CD4-positive, CD25-positive, alpha-beta regulatory T cell (primary cell): Measurements from ENCODE around the gene SIPA1L3. TPM values are rescaled to one million over a fixed set of nuclear protein-coding genes. Genes with fewer than 3 reads are reported as not detected.
"Not testable (repeated sequence)": the region's sequence is repeated elsewhere in the genome, so short reads cannot be mapped to it uniquely, and the experiment has no call there.

Source experiments
- ATAC-seq, 2 donors: fragments of 150-1000 bp; cut with Tn5 transposase; one replicate each; pipeline ENCODE4 v1.10.0; 2021; ENCODE audit warnings: low read depth in 2 of 2, moderate number of reproducible peaks in 2 of 2, moderate library complexity in 1 of 2
- DNase-seq, 3 donors: peaks; one replicate each; pipeline versions ENCODE4 v3.0.0 to v3.0.0-alpha.2; 2012 to 2022; ENCODE audit warnings: mixed read lengths in 1 of 3
- H3K27ac ChIP-seq: one replicate; pipeline ENCODE4 v1.7.0; 2013; ENCODE audit warnings: mild to moderate bottlenecking, low read length; ENCODE audit not compliant: insufficient read depth, poor library complexity, severe bottlenecking
- H3K27me3 ChIP-seq: one replicate; pipeline ENCODE4 v1.7.0; 2013; ENCODE audit warnings: low read length; ENCODE audit not compliant: control insufficient read depth, insufficient read depth
- H3K36me3 ChIP-seq: one replicate; pipeline ENCODE4 v1.7.0; 2013; ENCODE audit warnings: mild to moderate bottlenecking, low read length, moderate library complexity; ENCODE audit not compliant: control insufficient read depth, insufficient read depth
- H3K4me1 ChIP-seq: 2 replicates; pipeline ENCODE4 v1.7.0; 2013; ENCODE audit warnings: mild to moderate bottlenecking, low read length; ENCODE audit not compliant: insufficient read depth, control insufficient read depth, poor library complexity, severe bottlenecking
- H3K4me3 ChIP-seq: one replicate; pipeline ENCODE4 v1.7.0; 2013; ENCODE audit warnings: low read depth, mild to moderate bottlenecking, low read length, moderate library complexity
- H3K9me3 ChIP-seq, 2 experiments: 1 replicate in 1 of 2; 2 replicates in 1 of 2; pipeline ENCODE4 v1.7.0; 2013; ENCODE audit warnings: low read length in 2 of 2, mild to moderate bottlenecking in 1 of 2, moderate library complexity in 1 of 2; ENCODE audit not compliant: control insufficient read depth in 2 of 2
- H3K27ac Mint-ChIP-seq, 3 donors: one replicate each; pipeline ENCODE4 v1.8.0; 2020 to 2022; ENCODE audit warnings: mild to moderate bottlenecking in 3 of 3, mixed read lengths in 3 of 3, moderate library complexity in 2 of 3
- H3K27me3 Mint-ChIP-seq: one replicate; pipeline ENCODE4 v1.8.0; 2022; ENCODE audit warnings: mild to moderate bottlenecking, mixed read lengths
- H3K36me3 Mint-ChIP-seq: one replicate; pipeline ENCODE4 v1.8.0; 2020; ENCODE audit warnings: mixed read lengths
- H3K4me1 Mint-ChIP-seq, 4 donors: one replicate each; pipeline ENCODE4 v1.8.0; 2020 to 2022; ENCODE audit warnings: mixed read lengths in 4 of 4, mild to moderate bottlenecking in 1 of 4
- H3K4me3 Mint-ChIP-seq, 4 donors: one replicate each; pipeline ENCODE4 v1.8.0; 2020 to 2022; ENCODE audit warnings: mild to moderate bottlenecking in 4 of 4, mixed read lengths in 4 of 4, moderate library complexity in 3 of 4
- H3K9me3 Mint-ChIP-seq, 7 donors: one replicate each; pipeline ENCODE4 v1.8.0; 2020 to 2022; ENCODE audit warnings: mixed read lengths in 7 of 7, mild to moderate bottlenecking in 3 of 7, moderate library complexity in 2 of 7
- polyA plus RNA-seq, 4 donors: library from polyadenylated mRNA; unstranded; fragments of 300-500 nt; fragmentation: Illumina TruSeq; gene quantifications; one replicate each; pipeline ENCODE4 v1.2.3, GENCODE V29; 2021
- total RNA-seq: library from RNA; stranded (reverse); gene quantifications from one replicate; pipeline ENCODE4 v1.2.3, GENCODE V29; 2022

SIPA1L3 gene
- total and polyA plus RNA-seq, 5 donors from 2014 or later = 0.41 to 27.6 (median 1.7) TPM

DNA sequence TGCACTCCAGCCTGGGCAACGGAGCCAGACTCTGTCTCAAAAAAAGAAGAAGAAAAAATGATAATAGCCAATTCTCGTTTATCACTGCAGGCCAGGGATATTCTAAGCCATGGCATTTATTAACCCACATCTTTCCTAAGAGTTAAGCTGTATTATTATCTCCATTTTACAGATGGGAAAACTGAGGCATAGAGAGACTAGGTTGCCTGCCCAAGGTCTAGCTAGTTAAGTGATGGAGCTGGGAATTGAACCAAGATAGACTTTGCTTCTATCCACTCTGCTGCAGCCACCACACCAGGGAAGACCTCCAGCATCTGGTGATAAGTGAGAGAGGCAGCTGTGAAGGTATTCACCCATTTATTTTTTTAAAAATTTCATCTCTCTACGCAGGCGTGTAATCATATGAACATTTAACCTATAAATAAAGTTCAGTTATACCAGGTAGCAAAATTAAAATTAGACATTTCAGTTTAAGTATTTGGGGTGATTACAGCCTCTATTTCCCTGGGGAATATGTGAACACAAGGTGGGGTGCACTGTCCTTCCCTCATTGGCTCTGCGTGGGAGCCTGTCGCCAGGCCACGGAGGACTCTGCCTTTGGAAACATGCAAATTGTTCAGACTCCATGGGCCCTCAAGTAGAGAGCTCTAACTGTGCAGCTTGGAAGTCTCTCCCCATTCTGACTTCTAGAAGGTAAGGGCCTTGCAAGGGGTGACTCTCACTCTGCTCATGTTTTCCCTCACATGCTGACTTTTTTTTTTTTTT is 157.8 kb downstream of the SIPA1L3 start:
- no peaks in the 10 kb centered on the region for H3K9me3 ChIP-seq
- H3K27me3 ChIP-seq = no peaks in the 10 kb centered on the region
- H3K27me3 Mint-ChIP-seq = no peaks in the 10 kb centered on the region
- no peak for ATAC-seq
- no peaks in the 10 kb centered on the region for H3K9me3 Mint-ChIP-seq
- peaks cover 7% of the 10 kb centered on the region for H3K36me3 Mint-ChIP-seq
- peaks cover 0 to 11% (median 5%) of the 10 kb centered on the region in 4 donors for H3K4me1 Mint-ChIP-seq
- no peak overlapping the region for H3K4me3 ChIP-seq
- H3K27ac ChIP-seq = no peak overlapping the region
- H3K27ac Mint-ChIP-seq = no peak overlapping the region
- no peak overlapping the region for H3K4me3 Mint-ChIP-seq
- no peak for DNase-seq
- H3K4me1 ChIP-seq = no peaks in the 10 kb centered on the region
- no peaks in the 10 kb centered on the region for H3K36me3 ChIP-seq

DNA sequence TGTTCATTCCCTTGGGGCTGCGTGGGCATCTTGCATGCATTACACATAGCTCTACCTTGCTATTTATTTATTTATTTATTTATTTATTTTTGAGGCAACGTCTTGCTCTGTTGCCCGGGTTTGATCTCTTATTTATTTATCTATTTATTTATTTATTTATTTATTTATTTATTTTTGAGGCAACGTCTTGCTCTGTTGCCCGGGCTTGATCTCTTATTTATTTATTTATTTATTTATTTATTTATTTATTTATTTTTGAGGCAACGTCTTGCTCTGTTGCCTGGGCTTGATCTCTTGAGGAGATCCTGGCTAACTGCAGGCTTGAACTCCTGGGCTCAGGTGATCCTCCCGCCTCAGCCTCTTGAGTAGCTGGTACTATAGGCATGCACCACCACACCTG is 158.8 kb downstream of the SIPA1L3 start:
- not testable (repeated sequence) for H3K4me3 ChIP-seq, H3K4me1 ChIP-seq, DNase-seq, H3K36me3 ChIP-seq, H3K9me3 Mint-ChIP-seq, H3K27me3 Mint-ChIP-seq, H3K4me1 Mint-ChIP-seq, H3K4me3 Mint-ChIP-seq, H3K9me3 ChIP-seq, H3K27me3 ChIP-seq, ATAC-seq, H3K27ac Mint-ChIP-seq, H3K27ac ChIP-seq
- peaks cover 15% of the 10 kb centered on the region for H3K36me3 Mint-ChIP-seq

DNA sequence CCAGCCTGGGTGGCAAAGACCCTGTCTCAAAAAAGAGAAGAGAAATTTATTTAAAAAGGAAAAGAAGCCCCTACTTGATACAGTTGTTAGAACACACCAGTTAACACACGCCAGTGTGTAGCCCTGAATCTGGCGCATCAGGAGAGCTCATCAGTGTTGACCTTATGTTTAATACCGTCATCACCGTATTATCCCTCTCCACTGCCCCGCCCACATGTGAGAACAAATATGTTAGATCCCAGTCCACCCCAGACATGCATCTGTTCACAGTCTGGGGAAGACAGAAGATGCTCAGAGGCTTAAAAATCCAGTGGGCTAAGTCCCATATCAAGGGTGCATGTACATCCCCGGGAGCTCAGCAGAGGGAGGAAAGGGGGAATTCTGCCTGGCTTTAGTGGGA is 161.8 kb downstream of the SIPA1L3 start:
- no peak for DNase-seq
- peaks cover 17% of the 10 kb centered on the region for H3K36me3 Mint-ChIP-seq
- H3K27ac Mint-ChIP-seq = no peak overlapping the region
- H3K27ac ChIP-seq = no peak overlapping the region
- no peaks in the 10 kb centered on the region for H3K36me3 ChIP-seq
- H3K4me1 ChIP-seq = no peaks in the 10 kb centered on the region
- peaks cover 0 to 3% (median 0%) of the 10 kb centered on the region in 4 donors for H3K4me1 Mint-ChIP-seq
- no peak for ATAC-seq
- H3K27me3 Mint-ChIP-seq = no peaks in the 10 kb centered on the region
- no peaks in the 10 kb centered on the region for H3K27me3 ChIP-seq
- no peak overlapping the region for H3K4me3 ChIP-seq
- H3K9me3 Mint-ChIP-seq = peaks cover 0 to 2% (median 0%) of the 10 kb centered on the region in 7 donors
- H3K4me3 Mint-ChIP-seq = no peak overlapping the region
- no peaks in the 10 kb centered on the region for H3K9me3 ChIP-seq

DNA sequence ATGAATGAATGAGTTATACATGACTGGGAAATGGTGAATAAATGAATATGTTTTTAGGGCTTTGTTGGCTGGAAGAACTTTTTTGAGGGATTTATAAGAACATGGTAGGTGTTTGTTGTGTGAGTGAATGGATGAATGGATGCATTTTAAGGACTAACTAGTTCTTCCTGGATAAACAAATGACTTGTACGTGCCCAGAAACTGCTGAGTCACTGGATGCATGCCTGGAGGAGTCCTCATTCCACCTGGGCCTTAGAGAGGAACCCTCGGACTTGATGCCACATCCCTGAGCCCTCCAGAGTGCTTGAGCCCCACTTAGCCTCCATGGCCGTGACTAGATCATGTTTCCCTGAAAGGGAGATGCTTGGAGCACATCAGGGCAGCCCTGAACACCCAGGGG is 163.6 kb downstream of the SIPA1L3 start:
- H3K36me3 Mint-ChIP-seq = peaks cover 17% of the 10 kb centered on the region
- no peaks in the 10 kb centered on the region for H3K27me3 Mint-ChIP-seq
- H3K36me3 ChIP-seq = no peaks in the 10 kb centered on the region
- ATAC-seq (no peak), DNase-seq (no peak)
- H3K27me3 ChIP-seq = no peaks in the 10 kb centered on the region
- H3K4me3 Mint-ChIP-seq = no peak overlapping the region
- peaks cover 0 to 3% (median 0%) of the 10 kb centered on the region in 4 donors for H3K4me1 Mint-ChIP-seq
- H3K4me3 ChIP-seq = no peak overlapping the region
- H3K9me3 Mint-ChIP-seq = peaks cover 0 to 4% (median 0%) of the 10 kb centered on the region in 7 donors
- H3K27ac Mint-ChIP-seq = peak overlapping the region in 1 of 3 donors; percentile 12
- H3K4me1 ChIP-seq = no peaks in the 10 kb centered on the region
- H3K9me3 ChIP-seq = no peaks in the 10 kb centered on the region
- no peak overlapping the region for H3K27ac ChIP-seq

DNA sequence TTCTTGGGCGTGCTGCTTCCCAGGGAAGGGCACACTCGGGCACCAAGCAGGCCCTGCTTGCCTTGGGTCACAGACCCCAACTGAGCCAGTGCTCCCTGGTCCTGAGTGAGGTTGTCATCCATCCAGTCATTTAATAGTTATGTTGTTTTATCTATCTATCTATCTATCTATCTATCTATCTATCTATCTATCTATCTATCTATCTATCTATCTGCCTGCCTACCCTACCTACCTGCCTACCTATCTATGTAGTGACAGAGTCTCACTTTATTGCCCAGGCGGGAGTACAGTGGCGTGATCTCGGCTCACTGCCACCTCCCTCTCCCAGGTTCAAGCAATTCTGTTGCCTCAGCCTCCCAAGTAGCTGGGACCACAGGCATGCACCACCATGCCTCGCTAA is 164.0 kb downstream of the SIPA1L3 start:
- H3K4me1 ChIP-seq, H3K27me3 Mint-ChIP-seq, ATAC-seq, DNase-seq, H3K9me3 Mint-ChIP-seq, H3K27me3 ChIP-seq, H3K27ac ChIP-seq, H3K27ac Mint-ChIP-seq, H3K9me3 ChIP-seq, H3K4me1 Mint-ChIP-seq, H3K4me3 ChIP-seq, H3K36me3 ChIP-seq, H3K4me3 Mint-ChIP-seq: not testable (repeated sequence)
- H3K36me3 Mint-ChIP-seq = peaks cover 17% of the 10 kb centered on the region

DNA sequence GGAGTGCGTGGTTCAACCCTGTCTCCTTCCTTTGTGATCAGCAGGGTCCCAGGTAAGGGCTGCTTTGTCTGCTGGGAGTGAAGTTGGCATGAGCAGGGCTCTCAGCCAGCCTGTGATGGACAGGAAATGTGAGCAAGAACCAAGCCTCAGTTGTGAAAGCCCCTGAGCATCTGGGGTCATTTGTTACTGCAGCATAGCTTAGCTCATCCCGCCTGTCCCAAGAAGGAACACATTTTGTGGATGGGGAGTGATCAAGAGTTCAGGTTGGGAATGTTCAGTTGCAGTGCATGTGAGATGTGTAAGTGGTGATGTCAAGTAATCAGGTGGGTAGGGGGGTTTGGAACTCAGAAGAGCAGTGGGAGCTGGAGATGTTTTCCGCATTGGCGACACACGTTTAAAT is 164.6 kb downstream of the SIPA1L3 start:
- H3K4me1 Mint-ChIP-seq = peaks cover 0 to 3% (median 0%) of the 10 kb centered on the region in 4 donors
- no peak for DNase-seq
- peaks cover 0 to 5% (median 0%) of the 10 kb centered on the region in 7 donors for H3K9me3 Mint-ChIP-seq
- no peaks in the 10 kb centered on the region for H3K27me3 Mint-ChIP-seq
- H3K27me3 ChIP-seq = no peaks in the 10 kb centered on the region
- H3K36me3 Mint-ChIP-seq = peaks cover 22% of the 10 kb centered on the region
- no peak for ATAC-seq
- H3K4me3 Mint-ChIP-seq = no peak overlapping the region
- no peak overlapping the region for H3K27ac ChIP-seq
- H3K9me3 ChIP-seq = no peaks in the 10 kb centered on the region
- H3K27ac Mint-ChIP-seq = peak overlapping the region in 1 of 3 donors; percentile 80
- H3K4me1 ChIP-seq = no peaks in the 10 kb centered on the region
- no peaks in the 10 kb centered on the region for H3K36me3 ChIP-seq
- H3K4me3 ChIP-seq = no peak overlapping the region

DNA sequence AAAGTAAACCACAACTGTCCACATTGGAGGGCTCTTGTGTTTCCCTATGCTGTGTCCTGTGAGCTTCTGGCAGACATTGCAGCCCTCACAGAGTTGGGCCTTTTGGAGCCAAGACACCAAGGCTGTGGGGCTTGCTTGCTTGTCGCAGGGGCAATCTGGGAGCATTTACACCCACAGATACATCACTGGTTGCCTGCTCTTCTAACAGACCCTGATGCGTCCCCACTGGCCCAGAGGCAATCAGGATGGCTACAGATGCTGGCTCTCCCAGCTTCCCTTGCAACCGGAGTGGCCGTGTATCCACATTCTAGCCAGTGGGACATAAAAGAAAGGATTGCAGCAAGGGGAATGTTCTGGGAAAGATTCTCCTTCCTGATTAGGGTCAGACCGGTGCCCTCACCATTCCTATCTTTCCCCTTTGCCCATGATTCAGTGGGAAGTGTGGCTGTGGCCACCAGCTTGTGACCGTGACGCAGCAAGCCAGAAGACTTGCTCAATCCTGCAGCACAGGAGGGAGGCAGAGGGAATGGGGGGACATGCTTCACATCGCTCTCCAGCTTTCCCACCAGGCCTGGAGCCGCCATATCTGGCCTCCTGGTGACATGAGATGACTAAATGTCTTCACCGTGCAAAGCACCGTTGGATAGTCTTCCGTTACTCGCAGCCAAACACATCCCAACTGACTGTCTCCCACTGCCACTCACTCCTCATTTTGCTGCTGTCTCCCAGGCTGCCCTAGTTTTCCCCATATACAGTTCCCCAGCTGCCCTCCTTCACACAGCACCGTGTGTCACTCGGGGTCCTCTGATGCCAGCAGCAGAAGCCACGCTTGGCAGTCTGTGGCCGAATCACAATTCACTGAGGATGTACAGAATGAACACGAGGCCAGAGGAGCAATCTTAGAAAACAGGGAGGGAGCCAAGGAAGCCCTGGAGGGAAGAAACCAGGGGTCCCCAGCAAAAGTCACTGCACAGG is 166.1 kb downstream of the SIPA1L3 start:
- H3K4me1 ChIP-seq = no peaks in the 10 kb centered on the region
- Mint-ChIP-seq H3K4me1 (peaks cover 0 to 3% (median 0%) of the 10 kb centered on the region in 4 donors), H3K9me3 (peaks cover 0 to 5% (median 0%) of the 10 kb centered on the region in 7 donors), H3K27me3 (no peaks in the 10 kb centered on the region), H3K36me3 (peaks cover 26% of the 10 kb centered on the region), H3K4me3 (no peak overlapping the region), H3K27ac (no peak overlapping the region)
- H3K27ac ChIP-seq = no peak overlapping the region
- ATAC-seq = no peak
- H3K27me3 ChIP-seq = no peaks in the 10 kb centered on the region
- H3K4me3 ChIP-seq = no peak overlapping the region
- DNase-seq = no peak
- no peaks in the 10 kb centered on the region for H3K36me3 ChIP-seq
- H3K9me3 ChIP-seq = no peaks in the 10 kb centered on the region
